GM18909 (cell line): ENCODE results near the gene MTX1.
A peak's percentile ranks its signal among the peaks of the same experiment; 100 is the strongest.
"Not testable (repeated sequence)": the region's sequence is repeated elsewhere in the genome, so short reads cannot be mapped to it uniquely, and the experiment has no call there.

Experiments
- ATAC-seq: cut with Tn5 transposase; IDR thresholded peaks from one replicate; pipeline ENCODE4 v1.9.1; 2021; ENCODE audit warnings: mild to moderate bottlenecking; ENCODE audit not compliant: unreplicated experiment, poor library complexity

The MTX1 gene

GRCh38 chr1:155187456-155187891, 21.0 kb upstream of the MTX1 start:
- no peak for ATAC-seq

- no peak for ATAC-seq
Observed at GRCh38 chr1:155188268-155188667, 20.2 kb upstream of the MTX1 start.

- ATAC-seq, result not testable (repeated sequence)
Observed at GRCh38 chr1:155189926-155190325, 18.6 kb upstream of the MTX1 start.

GRCh38 chr1:155191904-155192303, 16.6 kb upstream of the MTX1 start:
- no peak for ATAC-seq

GRCh38 chr1:155192346-155193274, 15.9 kb upstream of the MTX1 start:
- ATAC-seq, result no peak

GRCh38 chr1:155193275-155193990, 15.1 kb upstream of the MTX1 start:
- ATAC-seq, result peak; percentile 71

- not testable (repeated sequence) for ATAC-seq
Observed at GRCh38 chr1:155193991-155194240, 14.6 kb upstream of the MTX1 start.

GRCh38 chr1:155195201-155196102, 13.0 kb upstream of the MTX1 start:
- no peak for ATAC-seq

- no peak for ATAC-seq
Observed at GRCh38 chr1:155196103-155196892, 12.2 kb upstream of the MTX1 start.

GRCh38 chr1:155196893-155197638, 11.4 kb upstream of the MTX1 start:
- no peak for ATAC-seq

- no peak for ATAC-seq
Observed at GRCh38 chr1:155197901-155198546, 10.5 kb upstream of the MTX1 start.

GRCh38 chr1:155198547-155198906, 10.0 kb upstream of the MTX1 start:
- no peak for ATAC-seq

GRCh38 chr1:155199792-155200191, 8.7 kb upstream of the MTX1 start:
- no peak for ATAC-seq

GRCh38 chr1:155200920-155201319, 7.6 kb upstream of the MTX1 start:
- no peak for ATAC-seq

- ATAC-seq, result no peak
Observed at GRCh38 chr1:155202198-155202597, 6.3 kb upstream of the MTX1 start.

- ATAC-seq, result no peak
Observed at GRCh38 chr1:155202731-155203515, 5.6 kb upstream of the MTX1 start.

GRCh38 chr1:155205035-155205434, 3.5 kb upstream of the MTX1 start:
- no peak for ATAC-seq

GRCh38 chr1:155205969-155206593, 2.4 kb upstream of the MTX1 start:
- no peak for ATAC-seq
